SK-N-SH (cell line): ENCODE results near the gene IL4R.

Source experiments
- FOXJ3 ChIP-seq: sonication (generic); formaldehyde crosslinking; IDR thresholded peaks from 2 replicates; pipeline ENCODE4 v1.5.1; 2020; ENCODE audit warnings: mild to moderate bottlenecking, missing genetic modification reagents
- GABPA ChIP-seq: IDR thresholded peaks from 2 replicates; pipeline ENCODE4 v1.4.0; 2012; ENCODE audit warnings: low read depth, mild to moderate bottlenecking
- JUND ChIP-seq: IDR thresholded peaks from 2 replicates; pipeline ENCODE4 v1.4.0; 2012
- NFIC ChIP-seq: IDR thresholded peaks from 2 replicates; pipeline ENCODE4 v1.4.0; 2012; ENCODE audit warnings: borderline replicate concordance
- POLR2AphosphoS5 ChIP-seq: IDR thresholded peaks from 2 replicates; pipeline ENCODE4 v1.6.1; 2012; ENCODE audit warnings: low read depth, low read length
- RAD21 ChIP-seq: IDR thresholded peaks from 2 replicates; pipeline ENCODE4 v1.6.1; 2012; ENCODE audit warnings: mild to moderate bottlenecking, low read length
- SMC3 ChIP-seq: IDR thresholded peaks from 2 replicates; pipeline ENCODE4 v1.6.1; 2012; ENCODE audit warnings: low read depth, low read length, improper control_type of control experiment
- TF ChIP-seq, protein P1 (sequence below): IDR thresholded peaks from 2 replicates; pipeline ENCODE4 v1.4.0; 2012; ENCODE audit warnings: low read depth, borderline replicate concordance
- TF ChIP-seq, protein P2 (sequence below): fragments of 150-350 bp; IDR thresholded peaks from 2 replicates; pipeline ENCODE4 v1.6.1; 2016; ENCODE audit warnings: mild to moderate bottlenecking, low read depth, low read length
- TF ChIP-seq, protein P3 (sequence below): fragments of 200-600 bp; sonication (generic); IDR thresholded peaks from 2 replicates; pipeline ENCODE4 v1.6.1; 2017; ENCODE audit warnings: antibody characterized with exemption, mild to moderate bottlenecking, moderate library complexity

DNA sequence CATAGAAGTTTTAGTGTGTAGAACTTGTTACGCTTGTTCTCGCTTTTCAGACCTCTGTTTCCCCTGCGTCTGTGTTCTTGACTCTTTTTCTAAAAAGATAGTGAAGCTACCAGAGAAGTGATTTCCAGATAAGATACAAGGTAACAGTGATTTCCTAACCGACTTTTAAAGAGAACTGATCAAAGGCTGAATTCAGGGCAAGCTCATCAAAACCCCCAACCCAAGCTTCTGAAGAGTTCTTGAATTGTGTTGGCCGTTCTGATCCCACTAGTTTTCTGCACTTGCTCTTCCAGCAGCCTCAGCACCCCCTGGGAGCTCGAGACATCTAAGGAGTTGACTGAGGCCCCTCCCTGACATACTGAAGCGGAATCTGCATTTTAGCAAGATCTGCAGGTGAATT is 32.5 kb upstream of the IL4R start:
- TF ChIP-seq, protein P1, sequence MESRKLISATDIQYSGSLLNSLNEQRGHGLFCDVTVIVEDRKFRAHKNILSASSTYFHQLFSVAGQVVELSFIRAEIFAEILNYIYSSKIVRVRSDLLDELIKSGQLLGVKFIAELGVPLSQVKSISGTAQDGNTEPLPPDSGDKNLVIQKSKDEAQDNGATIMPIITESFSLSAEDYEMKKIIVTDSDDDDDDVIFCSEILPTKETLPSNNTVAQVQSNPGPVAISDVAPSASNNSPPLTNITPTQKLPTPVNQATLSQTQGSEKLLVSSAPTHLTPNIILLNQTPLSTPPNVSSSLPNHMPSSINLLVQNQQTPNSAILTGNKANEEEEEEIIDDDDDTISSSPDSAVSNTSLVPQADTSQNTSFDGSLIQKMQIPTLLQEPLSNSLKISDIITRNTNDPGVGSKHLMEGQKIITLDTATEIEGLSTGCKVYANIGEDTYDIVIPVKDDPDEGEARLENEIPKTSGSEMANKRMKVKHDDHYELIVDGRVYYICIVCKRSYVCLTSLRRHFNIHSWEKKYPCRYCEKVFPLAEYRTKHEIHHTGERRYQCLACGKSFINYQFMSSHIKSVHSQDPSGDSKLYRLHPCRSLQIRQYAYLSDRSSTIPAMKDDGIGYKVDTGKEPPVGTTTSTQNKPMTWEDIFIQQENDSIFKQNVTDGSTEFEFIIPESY = no peak
- TF ChIP-seq, protein P2, sequence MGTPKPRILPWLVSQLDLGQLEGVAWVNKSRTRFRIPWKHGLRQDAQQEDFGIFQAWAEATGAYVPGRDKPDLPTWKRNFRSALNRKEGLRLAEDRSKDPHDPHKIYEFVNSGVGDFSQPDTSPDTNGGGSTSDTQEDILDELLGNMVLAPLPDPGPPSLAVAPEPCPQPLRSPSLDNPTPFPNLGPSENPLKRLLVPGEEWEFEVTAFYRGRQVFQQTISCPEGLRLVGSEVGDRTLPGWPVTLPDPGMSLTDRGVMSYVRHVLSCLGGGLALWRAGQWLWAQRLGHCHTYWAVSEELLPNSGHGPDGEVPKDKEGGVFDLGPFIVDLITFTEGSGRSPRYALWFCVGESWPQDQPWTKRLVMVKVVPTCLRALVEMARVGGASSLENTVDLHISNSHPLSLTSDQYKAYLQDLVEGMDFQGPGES = no peak
- TF ChIP-seq, protein P3, sequence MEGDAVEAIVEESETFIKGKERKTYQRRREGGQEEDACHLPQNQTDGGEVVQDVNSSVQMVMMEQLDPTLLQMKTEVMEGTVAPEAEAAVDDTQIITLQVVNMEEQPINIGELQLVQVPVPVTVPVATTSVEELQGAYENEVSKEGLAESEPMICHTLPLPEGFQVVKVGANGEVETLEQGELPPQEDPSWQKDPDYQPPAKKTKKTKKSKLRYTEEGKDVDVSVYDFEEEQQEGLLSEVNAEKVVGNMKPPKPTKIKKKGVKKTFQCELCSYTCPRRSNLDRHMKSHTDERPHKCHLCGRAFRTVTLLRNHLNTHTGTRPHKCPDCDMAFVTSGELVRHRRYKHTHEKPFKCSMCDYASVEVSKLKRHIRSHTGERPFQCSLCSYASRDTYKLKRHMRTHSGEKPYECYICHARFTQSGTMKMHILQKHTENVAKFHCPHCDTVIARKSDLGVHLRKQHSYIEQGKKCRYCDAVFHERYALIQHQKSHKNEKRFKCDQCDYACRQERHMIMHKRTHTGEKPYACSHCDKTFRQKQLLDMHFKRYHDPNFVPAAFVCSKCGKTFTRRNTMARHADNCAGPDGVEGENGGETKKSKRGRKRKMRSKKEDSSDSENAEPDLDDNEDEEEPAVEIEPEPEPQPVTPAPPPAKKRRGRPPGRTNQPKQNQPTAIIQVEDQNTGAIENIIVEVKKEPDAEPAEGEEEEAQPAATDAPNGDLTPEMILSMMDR = no peak
- TF ChIP-seq NFIC (no peak), POLR2AphosphoS5 (no peak), FOXJ3 (CRISPR knock-in tag) (no peak), GABPA (no peak), RAD21 (no peak), SMC3 (no peak), JUND (no peak)
